CD4-positive, alpha-beta T cell treated with Interleukin-6 at 100 ng/mL for 8 hours (primary cell): Measurements from ENCODE around the gene MOB1B.

Source experiments
- DNase-seq: peaks from one replicate; pipeline ENCODE4 v3.0.0-alpha.2; 2020; ENCODE audit warnings: mixed read lengths, low spot score

MOB1B gene

GRCh38 chr4:70914631-70915030 is 12.5 kb downstream of the MOB1B start:
- no peak for DNase-seq

DNA sequence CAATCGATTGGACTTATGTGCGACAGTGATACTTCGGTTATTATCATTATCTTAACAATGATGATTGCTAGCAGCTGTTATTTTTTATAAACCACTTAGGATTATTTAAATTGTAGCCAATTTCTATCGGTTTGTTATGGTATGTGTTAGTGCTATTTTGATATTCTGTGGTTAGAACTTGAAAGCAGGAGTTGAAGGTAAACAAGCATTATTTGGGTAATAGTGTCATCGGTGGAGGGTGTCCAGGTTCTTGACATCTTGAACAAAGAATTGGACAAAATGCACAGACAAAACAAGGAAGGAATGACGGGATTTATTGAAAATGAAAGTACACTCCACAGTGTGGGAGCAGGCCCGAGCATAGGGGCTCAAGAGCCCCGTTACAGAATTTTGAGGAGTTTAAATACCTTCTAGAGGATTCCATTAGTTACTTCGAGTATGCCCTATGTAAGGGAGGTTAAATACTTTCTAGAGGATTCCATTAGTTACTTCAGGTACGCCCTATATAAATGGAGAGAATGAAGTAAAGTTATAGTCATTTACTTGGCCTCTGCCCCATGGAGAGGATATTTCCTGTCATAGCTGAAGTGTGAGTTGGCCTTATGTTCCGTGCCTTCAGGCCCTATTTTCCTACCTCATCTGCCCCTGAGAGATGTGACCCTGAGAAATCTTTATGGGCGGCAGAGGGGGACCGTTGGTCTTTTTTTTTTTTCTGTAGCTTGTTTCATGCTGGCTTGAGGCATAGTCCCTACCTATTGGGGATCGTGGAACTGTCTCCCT is 13.1 kb downstream of the MOB1B start:
- no peak for DNase-seq

GRCh38 chr4:70915874-70916559 is 13.8 kb downstream of the MOB1B start:
- no peak for DNase-seq

- no peak for DNase-seq
Measured at GRCh38 chr4:70920592-70920991, 18.4 kb downstream of the MOB1B start.

- no peak for DNase-seq
Measured at GRCh38 chr4:70925418-70925817, 23.2 kb downstream of the MOB1B start.

DNA sequence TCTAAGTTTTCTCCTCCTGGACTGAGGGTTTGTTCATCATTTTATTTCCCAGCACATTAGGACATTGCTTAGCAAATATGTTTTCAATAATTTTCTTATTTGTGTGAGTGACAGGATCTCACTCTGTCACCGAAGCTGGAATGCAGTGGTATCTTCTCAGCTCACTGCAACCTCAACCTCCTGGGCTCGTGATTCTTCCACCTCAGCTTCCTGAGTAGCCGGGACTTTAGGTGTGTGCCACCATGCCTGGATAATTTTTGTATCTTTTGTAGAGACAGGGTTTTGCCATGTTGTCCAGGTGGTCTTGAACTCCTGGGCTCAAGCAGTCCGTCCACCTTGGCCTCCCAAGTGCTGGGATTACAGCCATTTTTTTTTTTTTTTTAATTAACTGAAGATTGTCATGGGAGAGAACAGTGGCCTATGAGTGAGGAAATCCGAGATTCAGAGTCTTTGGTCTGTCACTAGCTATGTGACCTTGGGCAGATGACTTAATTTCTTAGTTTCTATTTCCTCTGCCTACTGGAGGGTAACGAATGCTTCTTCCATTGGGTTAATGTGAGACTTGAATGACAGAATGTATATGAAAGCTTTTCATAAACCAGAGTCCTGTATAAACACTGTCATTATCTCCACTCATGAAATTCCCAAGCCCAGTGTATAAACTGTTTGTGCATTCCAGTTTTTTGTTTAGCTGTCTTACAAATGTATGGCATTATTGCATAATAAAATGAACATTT is 23.9 kb downstream of the MOB1B start:
- no peak for DNase-seq

DNA sequence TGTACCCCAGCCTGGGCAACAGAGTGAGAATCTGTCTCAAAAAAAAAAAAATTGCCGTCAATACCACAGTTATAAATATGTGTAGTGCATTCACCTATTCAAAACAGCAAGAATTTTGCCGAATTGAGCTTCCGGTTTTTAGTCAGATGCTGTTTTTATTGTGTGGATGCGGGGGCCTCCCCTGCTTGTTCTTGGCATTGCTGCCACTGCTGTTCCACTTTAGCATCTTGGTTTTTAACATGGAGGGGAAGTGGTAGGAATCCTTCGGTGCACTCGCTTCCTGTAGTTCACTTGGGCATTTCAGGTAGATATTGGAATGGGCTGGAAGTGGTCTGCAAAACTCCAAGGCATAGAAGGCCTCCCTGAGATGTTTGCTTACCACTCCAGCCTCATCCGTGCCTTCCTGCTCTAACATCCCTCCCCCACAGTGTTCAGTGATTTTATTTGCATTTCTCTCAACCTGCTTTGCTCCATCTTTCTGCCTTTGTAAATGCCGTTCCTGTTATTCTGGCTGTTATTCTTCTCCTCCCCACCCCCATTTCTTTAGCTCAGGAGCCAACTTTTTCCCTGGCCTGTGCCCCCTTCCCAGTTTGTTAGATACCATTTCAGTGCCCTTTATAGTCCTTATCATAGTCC is 25.5 kb downstream of the MOB1B start:
- DNase-seq: peak; percentile 21

GRCh38 chr4:70930530-70931256 is 28.5 kb downstream of the MOB1B start:
- DNase-seq: no peak

- no peak for DNase-seq
Measured at GRCh38 chr4:70931347-70931746, 29.2 kb downstream of the MOB1B start.

GRCh38 chr4:70932984-70933383 is 30.8 kb downstream of the MOB1B start:
- no peak for DNase-seq

DNA sequence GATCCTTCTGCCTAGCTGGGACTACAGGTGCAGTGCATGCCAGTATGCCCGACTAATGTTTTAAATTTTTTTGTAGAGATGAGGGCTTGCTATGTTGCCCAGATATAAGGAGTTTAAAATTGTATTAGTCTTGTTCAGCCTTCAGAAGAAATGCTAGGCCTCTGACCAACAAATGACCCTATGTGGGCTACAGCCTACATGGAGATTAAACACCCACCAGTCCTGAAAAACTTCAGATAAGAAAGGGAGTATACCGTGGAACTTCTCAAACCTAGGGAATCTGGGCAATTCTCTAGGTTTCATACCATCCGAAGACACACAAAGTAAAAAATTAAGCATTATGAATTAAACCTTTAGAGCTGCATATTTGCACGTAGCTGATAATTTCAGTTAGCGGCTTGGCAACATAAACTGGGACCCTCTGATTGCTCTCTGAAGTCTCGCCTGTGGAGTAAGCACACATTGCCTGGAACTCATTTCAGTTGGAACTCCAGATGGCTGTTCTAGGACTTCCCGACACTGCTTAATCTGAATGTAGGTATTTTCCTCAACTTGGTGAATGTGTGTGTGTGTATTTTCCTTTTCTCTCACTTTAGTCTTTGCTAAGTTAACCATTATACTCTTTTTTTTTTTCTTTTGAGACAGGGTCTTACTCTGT is 33.0 kb downstream of the MOB1B start:
- no peak for DNase-seq

DNA sequence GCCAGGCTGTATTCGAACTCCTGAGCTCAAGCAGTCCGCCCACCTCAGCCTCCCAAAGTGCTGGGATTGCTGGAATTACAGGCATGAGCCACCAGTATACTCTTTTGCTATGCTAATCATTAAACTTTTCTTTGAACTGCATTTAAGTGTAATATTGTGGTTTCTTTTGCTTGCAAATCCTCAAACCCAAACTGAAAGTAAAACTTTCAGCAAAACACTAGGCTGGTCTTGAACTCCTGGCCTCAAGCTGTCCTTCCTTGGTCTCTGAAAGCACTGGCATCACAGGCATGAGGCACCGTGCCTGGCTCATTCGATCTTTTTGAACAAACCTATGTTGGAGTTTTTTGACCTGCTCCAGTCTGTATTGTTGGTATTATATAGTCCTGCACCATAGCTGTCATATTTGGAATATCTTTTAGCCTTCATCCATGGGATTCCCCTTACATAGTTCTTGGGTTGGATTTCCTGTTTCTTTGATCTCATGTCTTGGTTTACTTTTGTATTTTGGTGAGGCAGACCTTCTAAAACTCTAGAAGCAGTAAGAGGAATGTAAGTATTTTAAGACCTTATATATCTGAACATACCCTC is 34.1 kb downstream of the MOB1B start:
- no peak for DNase-seq

DNA sequence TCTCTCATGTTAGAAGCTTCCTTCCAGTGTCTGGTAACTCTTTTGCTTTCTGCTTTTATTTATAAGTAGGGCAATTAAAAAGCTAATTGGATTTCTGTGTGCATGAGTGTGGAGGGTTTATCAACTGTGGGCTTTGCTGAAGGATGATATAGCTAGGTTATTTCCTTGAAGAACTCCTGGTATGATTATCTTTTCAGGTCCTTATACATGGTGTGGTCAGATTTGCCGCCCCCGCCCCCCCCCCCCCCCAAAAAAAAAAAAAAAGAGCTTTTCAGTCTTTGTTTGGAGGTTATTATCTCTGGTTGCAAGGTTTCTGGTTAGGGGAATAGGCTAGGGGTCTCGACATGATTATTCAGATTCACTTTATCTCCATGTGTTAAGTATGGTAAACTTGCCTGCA is 35.9 kb downstream of the MOB1B start:
- DNase-seq: no peak

DNA sequence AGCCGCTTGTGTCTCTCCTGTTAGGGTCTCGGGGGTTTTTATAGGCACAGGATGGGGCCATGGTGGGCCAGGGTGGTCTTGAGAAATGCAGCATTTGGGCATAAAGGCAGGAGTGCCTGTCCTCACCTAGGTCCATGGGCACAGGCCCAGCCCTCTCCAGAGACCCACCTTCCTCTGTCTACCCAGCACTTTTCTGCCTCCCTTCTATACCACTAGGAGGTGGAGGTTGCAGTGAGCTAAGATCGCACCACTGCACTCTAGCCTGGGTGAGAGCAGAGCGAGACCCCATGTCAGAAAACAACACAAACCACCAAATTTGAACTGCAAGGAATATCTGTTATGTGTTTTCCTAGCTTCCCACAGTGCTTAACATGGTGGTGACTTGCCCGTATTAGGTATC is 38.0 kb downstream of the MOB1B start:
- no peak for DNase-seq

DNA sequence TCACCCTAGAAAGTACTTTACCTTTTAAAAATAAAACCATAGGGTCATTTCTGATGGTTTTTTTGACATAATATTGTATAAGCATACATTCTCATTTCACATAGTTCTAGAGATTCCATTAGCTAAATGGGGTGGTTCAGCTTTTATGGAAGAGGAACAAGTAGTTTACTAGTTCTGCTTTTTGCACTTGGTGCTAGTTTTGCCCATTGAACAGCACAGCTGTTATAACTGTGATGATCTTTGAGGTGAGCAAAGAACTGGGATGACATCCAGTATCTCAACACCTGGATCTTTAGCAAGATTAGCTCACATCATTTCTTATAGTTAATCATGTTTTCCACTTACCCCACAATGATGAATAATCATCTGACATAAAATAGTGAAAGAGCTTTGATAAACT is 40.9 kb downstream of the MOB1B start:
- no peak for DNase-seq

DNA sequence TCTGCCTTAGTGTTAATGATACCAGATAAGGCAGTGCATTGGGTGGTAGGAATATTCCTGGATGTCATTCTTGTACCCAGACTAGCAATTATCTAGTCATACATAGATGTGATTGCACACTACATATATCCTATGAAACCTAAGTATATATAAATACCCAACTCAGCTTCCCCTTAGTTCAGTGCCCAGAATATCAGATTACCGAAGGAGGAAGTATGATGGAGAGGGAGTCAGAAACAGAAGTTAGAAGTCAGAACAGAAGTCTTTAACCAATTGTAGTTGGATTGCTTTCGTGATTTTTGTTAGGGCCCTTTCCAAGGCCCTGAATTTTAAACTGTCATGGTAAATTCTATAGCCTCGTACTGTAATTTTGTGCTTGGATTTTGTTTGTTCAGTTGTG is 42.9 kb downstream of the MOB1B start:
- DNase-seq: no peak

DNA sequence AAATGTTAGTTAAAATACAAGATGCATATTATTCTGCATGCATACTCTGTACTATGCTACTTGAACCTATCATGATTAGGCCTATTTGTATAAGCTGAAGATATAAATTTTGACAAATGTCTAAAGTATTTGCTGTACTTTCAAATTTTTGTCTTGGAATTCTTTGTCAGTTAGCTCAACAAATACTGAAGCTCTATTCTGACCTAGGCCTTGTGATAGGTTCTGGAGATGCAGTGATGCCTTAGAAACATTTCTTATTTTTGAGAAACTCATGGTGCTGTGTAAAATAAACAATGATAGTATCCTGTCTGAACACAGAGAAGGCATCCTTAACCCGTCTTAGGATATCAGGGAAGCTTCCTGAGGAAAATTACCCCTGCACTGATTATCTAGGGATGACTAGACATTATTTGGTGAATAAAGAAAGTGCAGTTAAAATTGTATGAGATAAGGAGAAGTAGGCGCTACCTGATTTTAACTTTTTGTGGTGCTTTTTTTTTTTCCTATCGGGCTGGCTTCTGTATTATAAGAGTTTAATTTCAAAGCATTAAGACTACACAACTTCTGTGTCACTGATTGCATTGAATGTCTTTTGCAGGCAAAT is 43.4 kb downstream of the MOB1B start:
- no peak for DNase-seq

DNA sequence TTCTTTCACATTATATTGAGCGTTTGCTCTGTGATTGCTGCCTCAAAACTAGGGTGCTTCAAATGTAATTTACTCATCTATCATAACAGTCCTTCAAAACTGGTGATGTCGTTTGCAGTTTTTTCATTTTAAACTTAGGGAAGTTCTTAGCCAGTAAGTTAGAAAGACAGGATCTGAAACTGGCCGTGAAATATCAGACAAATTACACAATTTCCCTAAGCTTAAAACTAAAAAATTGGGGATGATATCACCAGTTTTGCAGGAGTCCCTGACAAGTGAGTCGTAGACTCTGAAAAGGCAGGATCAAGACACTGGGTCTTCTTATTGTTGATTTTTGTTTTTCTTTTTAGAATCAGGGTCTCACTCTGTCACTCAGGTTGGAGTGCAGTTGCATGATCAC is 44.8 kb downstream of the MOB1B start:
- no peak for DNase-seq

- DNase-seq: no peak
Measured at GRCh38 chr4:70948665-70949260, 46.6 kb downstream of the MOB1B start.

DNA sequence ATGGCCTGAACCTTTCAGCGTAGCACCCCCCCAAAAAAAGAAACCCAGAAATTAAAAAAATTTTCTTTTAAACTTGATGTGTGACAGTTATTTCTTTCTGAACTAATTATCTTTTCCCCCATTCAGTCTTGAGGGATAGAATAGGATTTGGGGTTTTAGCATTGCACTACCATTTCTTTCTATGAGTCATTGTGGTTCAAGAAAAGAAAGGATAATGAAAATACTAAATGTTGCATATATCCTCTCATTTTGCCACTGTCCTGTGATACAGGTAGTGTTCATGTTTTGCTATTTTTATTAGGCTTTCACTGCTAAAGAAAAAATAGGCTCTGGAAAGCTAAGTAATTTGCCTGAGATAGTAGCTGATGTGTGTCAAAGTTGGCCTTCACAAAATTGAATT is 51.9 kb downstream of the MOB1B start:
- DNase-seq: no peak
